Esophagus muscularis mucosa (tissue), 4 donors: ENCODE results near the gene PRKACA. TPM values are rescaled to one million over a fixed set of nuclear protein-coding genes. Genes with fewer than 3 reads are reported as not detected.

ENCODE experiments used
- DNase-seq: peaks from one replicate; pipeline ENCODE4 v3.0.0-alpha.2; 2017; ENCODE audit errors: extremely low spot score
- H3K27ac ChIP-seq, 4 donors: fragments of 200-600 bp; sonication (generic); replicated peaks in 1 of 4; 1 replicate in 3 of 4; 2 replicates in 1 of 4; pipeline ENCODE4 v1.5.1; 2016 to 2019; ENCODE audit warnings: mild to moderate bottlenecking in 1 of 4
- H3K27me3 ChIP-seq, 4 donors: fragments of 200-600 bp; sonication (generic); one replicate each; pipeline versions ENCODE4 v1.5.1 to v1.6.0; 2016 to 2019
- H3K36me3 ChIP-seq, 4 donors: fragments of 200-600 bp; sonication (generic); one replicate each; pipeline ENCODE4 v1.5.1; 2016 to 2019
- H3K4me1 ChIP-seq, 4 donors: fragments of 200-600 bp; sonication (generic); one replicate each; pipeline ENCODE4 v1.5.1; 2016 to 2019
- H3K4me3 ChIP-seq, 4 donors: fragments of 200-600 bp; sonication (generic); 1 replicate in 2 of 4; 2 replicates in 2 of 4; pipeline ENCODE4 v1.5.1; 2016 to 2019; ENCODE audit warnings: mild to moderate bottlenecking in 4 of 4, moderate library complexity in 1 of 4
- H3K9me3 ChIP-seq, 4 donors: fragments of 200-600 bp; sonication (generic); 1 replicate in 3 of 4; 2 replicates in 1 of 4; pipeline ENCODE4 v1.5.1; 2016 to 2019
- EP300 ChIP-seq: sonication (generic); formaldehyde crosslinking; IDR thresholded peaks from one replicate; pipeline ENCODE4 v1.6.1; 2017; ENCODE audit warnings: antibody characterized with exemption
- POLR2A ChIP-seq: fragments of 450-650 bp; IDR thresholded peaks from one replicate; pipeline ENCODE4 v1.6.1; 2017; ENCODE audit warnings: antibody characterized with exemption, moderate library complexity, mild to moderate bottlenecking, low read depth
- POLR2AphosphoS5 ChIP-seq, 2 donors: sonication (generic); formaldehyde crosslinking; IDR thresholded peaks; one replicate each; pipeline ENCODE4 v1.6.1; 2017; ENCODE audit warnings: antibody characterized with exemption in 2 of 2
- WGBS: methylation state at CpG from one replicate; pipeline ENCODE4 v1.1.5; 2018; 5-methylcytosine and 5-hydroxymethylcytosine counted together
- intact Hi-C: fragments of 100-400 bp; cut with DNase I; formaldehyde crosslinking; loops from one replicate; pipeline ENCODE4 v1.15.1; 2023
- total RNA-seq, 4 donors: library from RNA; depleted of rRNA; stranded (reverse); fragments of >200 nt; gene quantifications; one replicate each; pipeline versions ENCODE4 v1.1.0 to v1.2.1, GENCODE V29; 2016
- TF ChIP-seq, protein P1 (sequence below), 3 experiments: fragments of 200-600 bp in 2 of 3; fragments of 450-650 bp in 1 of 3; sonication (generic) in 2 of 3; IDR thresholded peaks; one replicate each; pipeline ENCODE4 v1.5.1; 2017 to 2019; ENCODE audit warnings: antibody characterized with exemption in 3 of 3, mild to moderate bottlenecking in 2 of 3, moderate library complexity in 1 of 3

The PRKACA gene
- total RNA-seq, 4 donors from 2014 or later: 76.0 to 125 (median 93.3) TPM

GRCh38 chr19:14127176-14127575 lies 9.6 kb upstream of the PRKACA start:
- H3K27ac ChIP-seq: no peak overlapping the region
- H3K4me3 ChIP-seq: no peak overlapping the region
- no peaks in the 10 kb centered on the region for H3K36me3 ChIP-seq
- WGBS: 87% methylated on average over 8 of the region's 8 CpGs
- intact Hi-C loops: no loop called here
- H3K9me3 ChIP-seq: no peaks in the 10 kb centered on the region
- no peaks in the 10 kb centered on the region for H3K27me3 ChIP-seq
- DNase-seq: no peak
- H3K4me1 ChIP-seq: peaks cover 0 to 15% (median 0%) of the 10 kb centered on the region in 4 donors
- TF ChIP-seq POLR2A: no peak
- TF ChIP-seq EP300: no peak
- no peak for TF ChIP-seq POLR2AphosphoS5 (IDR thresholded peaks at IDR 0.05)
- TF ChIP-seq, protein P1, sequence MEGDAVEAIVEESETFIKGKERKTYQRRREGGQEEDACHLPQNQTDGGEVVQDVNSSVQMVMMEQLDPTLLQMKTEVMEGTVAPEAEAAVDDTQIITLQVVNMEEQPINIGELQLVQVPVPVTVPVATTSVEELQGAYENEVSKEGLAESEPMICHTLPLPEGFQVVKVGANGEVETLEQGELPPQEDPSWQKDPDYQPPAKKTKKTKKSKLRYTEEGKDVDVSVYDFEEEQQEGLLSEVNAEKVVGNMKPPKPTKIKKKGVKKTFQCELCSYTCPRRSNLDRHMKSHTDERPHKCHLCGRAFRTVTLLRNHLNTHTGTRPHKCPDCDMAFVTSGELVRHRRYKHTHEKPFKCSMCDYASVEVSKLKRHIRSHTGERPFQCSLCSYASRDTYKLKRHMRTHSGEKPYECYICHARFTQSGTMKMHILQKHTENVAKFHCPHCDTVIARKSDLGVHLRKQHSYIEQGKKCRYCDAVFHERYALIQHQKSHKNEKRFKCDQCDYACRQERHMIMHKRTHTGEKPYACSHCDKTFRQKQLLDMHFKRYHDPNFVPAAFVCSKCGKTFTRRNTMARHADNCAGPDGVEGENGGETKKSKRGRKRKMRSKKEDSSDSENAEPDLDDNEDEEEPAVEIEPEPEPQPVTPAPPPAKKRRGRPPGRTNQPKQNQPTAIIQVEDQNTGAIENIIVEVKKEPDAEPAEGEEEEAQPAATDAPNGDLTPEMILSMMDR (IDR thresholded peaks at IDR 0.05): no peak

GRCh38 chr19:14122924-14123323 lies 5.4 kb upstream of the PRKACA start:
- WGBS: 100% methylated on average over 6 of the region's 6 CpGs
- no peaks in the 10 kb centered on the region for H3K9me3 ChIP-seq
- intact Hi-C loops: no loop called here
- no peaks in the 10 kb centered on the region for H3K27me3 ChIP-seq
- H3K36me3 ChIP-seq: no peaks in the 10 kb centered on the region
- TF ChIP-seq EP300 (no peak), POLR2AphosphoS5 (IDR thresholded peaks at IDR 0.05) (no peak), POLR2A (no peak)
- TF ChIP-seq, protein P1 (IDR thresholded peaks at IDR 0.05): no peak
- no peak overlapping the region for H3K4me3 ChIP-seq
- no peak overlapping the region for H3K27ac ChIP-seq
- DNase-seq: no peak
- H3K4me1 ChIP-seq: peaks cover 18 to 24% (median 22%) of the 10 kb centered on the region in 4 donors

- TF ChIP-seq, protein P1 (IDR thresholded peaks at IDR 0.05): no peak
- no peak for TF ChIP-seq POLR2AphosphoS5 (IDR thresholded peaks at IDR 0.05)
- TF ChIP-seq EP300: no peak
- TF ChIP-seq POLR2A: no peak
- H3K27ac ChIP-seq: peak overlapping the region; percentile 98 to 100 (median 100)
- intact Hi-C loops: no loop called here
Measured at GRCh38 chr19:14120497-14120780, 2.9 kb upstream of the PRKACA start.

GRCh38 chr19:14119644-14120496 lies 2.3 kb upstream of the PRKACA start:
- intact Hi-C loops: loop anchor here (2.0 kb wide), 1 partner anchor 47 kb away; the partner anchor contains the start of gene MISP3
- Histone ChIP-seq H3K9me3 (no peaks in the 10 kb centered on the region), H3K36me3 (no peaks in the 10 kb centered on the region), H3K27ac (peak overlapping the region; percentile 98 to 100 (median 100)), H3K4me3 (no peak overlapping the region), H3K4me1 (peaks cover 36 to 46% (median 41%) of the 10 kb centered on the region in 4 donors), H3K27me3 (no peaks in the 10 kb centered on the region)
- TF ChIP-seq POLR2A (no peak), POLR2AphosphoS5 (IDR thresholded peaks at IDR 0.05) (no peak), EP300 (no peak)
- TF ChIP-seq, protein P1 (IDR thresholded peaks at IDR 0.05): no peak
- 90% methylated on average over 7 of the region's 7 CpGs for WGBS
- DNase-seq: no peak

More at GRCh38 chr19:14120497-14120780, 2.9 kb upstream of the PRKACA start:
- H3K4me3 ChIP-seq: no peak overlapping the region
- peaks cover 31 to 40% (median 36%) of the 10 kb centered on the region in 4 donors for H3K4me1 ChIP-seq
- H3K9me3 ChIP-seq: no peaks in the 10 kb centered on the region
- H3K27me3 ChIP-seq: no peaks in the 10 kb centered on the region
- no peak for DNase-seq
- 93% methylated on average over 7 of the region's 7 CpGs for WGBS
- no peaks in the 10 kb centered on the region for H3K36me3 ChIP-seq
